Measurements from ENCODE around the gene MINDY4. TPM values are rescaled to one million over a fixed set of nuclear protein-coding genes. Genes with fewer than 3 reads are reported as not detected.

The MINDY4 gene
- total RNA-seq, 4 donors from 2014 or later = 8.4 to 31.1 (median 20.2) TPM

- Histone ChIP-seq H3K9me3 (peaks cover 0 to 9% (median 4%) of the 10 kb centered on the region in 4 donors), H3K27me3 (no peaks in the 10 kb centered on the region), H3K4me3 (no peak overlapping the region), H3K4me1 (peaks cover 14 to 25% (median 23%) of the 10 kb centered on the region in 4 donors), H3K27ac (replicated peaks in 1 of 4) (no peak overlapping the region), H3K36me3 (peaks cover 37 to 63% (median 53%) of the 10 kb centered on the region in 4 donors)
- no peak for DNase-seq (ENCODE audit: extremely low spot score)
- intact Hi-C loops (cut with DNase I) = loop anchor here (5.0 kb wide), 1 partner anchor 119 kb away; no protein-coding TSS in a partner anchor
- TF ChIP-seq POLR2AphosphoS5 (IDR thresholded peaks at IDR 0.05) = peak in 1 of 2 donors; percentile 40
- no peak for TF ChIP-seq CTCF (IDR thresholded peaks at IDR 0.05)
- no peak for TF ChIP-seq POLR2A (IDR thresholded peaks at IDR 0.05; ENCODE audit: low read depth)
- TF ChIP-seq EP300 (IDR thresholded peaks at IDR 0.05) = no peak
- 90% methylated on average over 5 of the region's 5 CpGs for WGBS
Observed at GRCh38 chr7:30925913-30926312, 154.7 kb downstream of the MINDY4 start.

- Histone ChIP-seq H3K27me3 (no peaks in the 10 kb centered on the region), H3K4me3 (no peak overlapping the region)
Observed at GRCh38 chr7:30926313-30926712, 155.1 kb downstream of the MINDY4 start.

GRCh38 chr7:30927040-30927439, 155.8 kb downstream of the MINDY4 start:
- intact Hi-C loops (cut with DNase I) = loop anchor here (5.0 kb wide), 1 partner anchor 120 kb away; no protein-coding TSS in a partner anchor
- Histone ChIP-seq H3K4me1 (peaks cover 6 to 25% (median 18%) of the 10 kb centered on the region in 4 donors), H3K27me3 (no peaks in the 10 kb centered on the region), H3K27ac (replicated peaks in 1 of 4) (no peak overlapping the region), H3K36me3 (peaks cover 37 to 58% (median 49%) of the 10 kb centered on the region in 4 donors), H3K9me3 (peaks cover 0 to 9% (median 4%) of the 10 kb centered on the region in 4 donors), H3K4me3 (no peak overlapping the region)
- no peak for DNase-seq (ENCODE audit: extremely low spot score)
- WGBS = 87% methylated on average over 3 of the region's 3 CpGs
- no peak for TF ChIP-seq CTCF (IDR thresholded peaks at IDR 0.05)
- TF ChIP-seq POLR2AphosphoS5 (IDR thresholded peaks at IDR 0.05) = no peak
- no peak for TF ChIP-seq EP300 (IDR thresholded peaks at IDR 0.05)
- no peak for TF ChIP-seq POLR2A (IDR thresholded peaks at IDR 0.05; ENCODE audit: low read depth)

More at GRCh38 chr7:30926313-30926712, 155.1 kb downstream of the MINDY4 start:
- TF ChIP-seq EP300 (IDR thresholded peaks at IDR 0.05) = no peak
- no peak for TF ChIP-seq POLR2A (IDR thresholded peaks at IDR 0.05; ENCODE audit: low read depth)
- TF ChIP-seq CTCF (IDR thresholded peaks at IDR 0.05) = no peak
- no peak for TF ChIP-seq POLR2AphosphoS5 (IDR thresholded peaks at IDR 0.05)
- Histone ChIP-seq H3K9me3 (peaks cover 0 to 9% (median 4%) of the 10 kb centered on the region in 4 donors), H3K36me3 (peaks cover 37 to 63% (median 53%) of the 10 kb centered on the region in 4 donors), H3K4me1 (peaks cover 10 to 25% (median 21%) of the 10 kb centered on the region in 4 donors), H3K27ac (replicated peaks in 1 of 4) (no peak overlapping the region)
- WGBS = 96% methylated on average over 5 of the region's 5 CpGs
- no peak for DNase-seq (ENCODE audit: extremely low spot score)
- intact Hi-C loops (cut with DNase I) = loop anchor here (5.0 kb wide), 1 partner anchor 119 kb away; no protein-coding TSS in a partner anchor

GRCh38 chr7:30927559-30927958, 156.3 kb downstream of the MINDY4 start:
- Histone ChIP-seq H3K36me3 (peaks cover 33 to 53% (median 45%) of the 10 kb centered on the region in 4 donors), H3K4me1 (peaks cover 4 to 25% (median 13%) of the 10 kb centered on the region in 4 donors), H3K4me3 (no peak overlapping the region), H3K27me3 (no peaks in the 10 kb centered on the region), H3K27ac (replicated peaks in 1 of 4) (no peak overlapping the region), H3K9me3 (peaks cover 0 to 9% (median 4%) of the 10 kb centered on the region in 4 donors)
- intact Hi-C loops (cut with DNase I) = loop anchor here (5.0 kb wide), 1 partner anchor 120 kb away; no protein-coding TSS in a partner anchor
- TF ChIP-seq POLR2AphosphoS5 (IDR thresholded peaks at IDR 0.05) (no peak), POLR2A (IDR thresholded peaks at IDR 0.05; ENCODE audit: low read depth) (no peak), CTCF (IDR thresholded peaks at IDR 0.05) (no peak), EP300 (IDR thresholded peaks at IDR 0.05) (no peak)
- 88% methylated on average over 3 of the region's 3 CpGs for WGBS
- no peak for DNase-seq (ENCODE audit: extremely low spot score)
